HepG2 (cell line): Measurements from ENCODE around the gene CES3. TPM values are rescaled to one million over a fixed set of nuclear protein-coding genes. Genes with fewer than 3 reads are reported as not detected.
A peak's percentile ranks its signal among the peaks of the same experiment; 100 is the strongest.

Experiments used
- E2F5 ChIP-seq: sonication (generic); formaldehyde crosslinking; conservative IDR thresholded peaks from 2 replicates; pipeline ENCODE4 v1.4.0; 2020; ENCODE audit warnings: missing genetic modification reagents
- ELF3 ChIP-seq: IDR thresholded peaks from 2 replicates; pipeline ENCODE4 v1.6.1; 2016; ENCODE audit warnings: missing genetic modification reagents, missing compliant biosample characterization
- ERF ChIP-seq: IDR thresholded peaks from 2 replicates; pipeline ENCODE4 v1.6.1; 2018; ENCODE audit warnings: missing biosample characterization, missing genetic modification reagents
- ETV5 ChIP-seq: IDR thresholded peaks from 2 replicates; pipeline ENCODE4 v1.6.1; 2018; ENCODE audit warnings: missing biosample characterization, missing genetic modification reagents, inconsistent platforms, borderline replicate concordance
- FOXJ3 ChIP-seq: sonication (generic); formaldehyde crosslinking; IDR thresholded peaks from 2 replicates; pipeline ENCODE4 v1.4.0; 2020; ENCODE audit warnings: missing genetic modification reagents, mild to moderate bottlenecking, borderline replicate concordance
- HDAC1 ChIP-seq: sonication (generic); formaldehyde crosslinking; IDR thresholded peaks from 2 replicates; pipeline ENCODE4 v1.5.1; 2020; ENCODE audit warnings: mild to moderate bottlenecking, missing genetic modification reagents
- HDAC2 ChIP-seq: sonication (generic); formaldehyde crosslinking; IDR thresholded peaks from 2 replicates; pipeline ENCODE4 v1.4.0; 2020; ENCODE audit warnings: missing genetic modification reagents
- HNF4A ChIP-seq: sonication (generic); formaldehyde crosslinking; IDR thresholded peaks from 2 replicates; pipeline ENCODE4 v1.4.0; 2020; ENCODE audit warnings: missing genetic modification reagents
- MAFF ChIP-seq: IDR thresholded peaks from 2 replicates; pipeline ENCODE4 v1.6.1; 2011; ENCODE audit warnings: low read depth, low read length, improper control_type of control experiment
- MED1 ChIP-seq: sonication (generic); formaldehyde crosslinking; IDR thresholded peaks from 2 replicates; pipeline ENCODE4 v1.4.0; 2020; ENCODE audit warnings: missing genetic modification reagents
- NBN ChIP-seq: fragments of 450-650 bp; conservative IDR thresholded peaks from 2 replicates; pipeline ENCODE4 v1.6.1; 2017
- PATZ1 ChIP-seq: sonication (generic); formaldehyde crosslinking; IDR thresholded peaks from 2 replicates; pipeline ENCODE4 v1.4.0; 2020; ENCODE audit warnings: missing genetic modification reagents
- RBAK ChIP-seq: sonication (generic); formaldehyde crosslinking; IDR thresholded peaks from 2 replicates; pipeline ENCODE4 v1.5.1; 2020; ENCODE audit warnings: mild to moderate bottlenecking, missing genetic modification reagents
- SALL1 ChIP-seq: sonication (generic); formaldehyde crosslinking; IDR thresholded peaks from 2 replicates; pipeline ENCODE4 v1.8.0; 2022; ENCODE audit warnings: mild to moderate bottlenecking, missing genetic modification reagents
- SSRP1 ChIP-seq: IDR thresholded peaks from 2 replicates; pipeline ENCODE4 v1.6.1; 2016; ENCODE audit warnings: control low read depth
- TCF7L2 ChIP-seq: IDR thresholded peaks from 2 replicates; pipeline ENCODE4 v1.6.1; 2011; ENCODE audit warnings: mild to moderate bottlenecking, low read depth, low read length, moderate library complexity
- TERF1 ChIP-seq: sonication (generic); formaldehyde crosslinking; IDR thresholded peaks from 2 replicates; pipeline ENCODE4 v1.8.0; 2022; ENCODE audit warnings: mild to moderate bottlenecking, missing genetic modification reagents, moderate library complexity
- YEATS4 ChIP-seq: sonication (generic); formaldehyde crosslinking; IDR thresholded peaks from 2 replicates; pipeline ENCODE4 v1.4.0; 2020; ENCODE audit warnings: missing genetic modification reagents, borderline replicate concordance
- ZNF256 ChIP-seq: sonication (generic); formaldehyde crosslinking; conservative IDR thresholded peaks from 2 replicates; pipeline ENCODE4 v1.4.0; 2020; ENCODE audit warnings: missing genetic modification reagents
- ZNF83 ChIP-seq: sonication (generic); formaldehyde crosslinking; IDR thresholded peaks from 2 replicates; pipeline ENCODE4 v1.4.0; 2020; ENCODE audit warnings: missing genetic modification reagents, mild to moderate bottlenecking, borderline replicate concordance
- polyA plus RNA-seq, 8 experiments: library from polyadenylated mRNA; depleted of rRNA in 3 of 8; stranded (reverse) in 7 of 8; unstranded in 1 of 8; fragments of >200 nt; fragmentation: Illumina TruSeq in 4 of 8; extraction: Trizol in 4 of 8; gene quantifications; 2 replicates each; pipeline versions ENCODE4 v1.2.1 to v1.2.3, GENCODE V29; 2011 to 2016; ENCODE audit warnings: low read depth in 4 of 8, missing spikeins in 1 of 8, mixed read lengths in 1 of 8; ENCODE audit not compliant: insufficient read depth in 1 of 8
- total RNA-seq, 5 experiments: library from RNA; depleted of rRNA; stranded (reverse); fragments of >200 nt; fragmentation: Illumina TruSeq; extraction: Trizol; gene quantifications; 2 replicates each; pipeline ENCODE4 v1.2.3, GENCODE V29; 2016; ENCODE audit warnings: low read depth in 1 of 5
- TF ChIP-seq, protein P1 (sequence below): sonication (generic); formaldehyde crosslinking; IDR thresholded peaks from 2 replicates; pipeline ENCODE4 v1.4.0; 2020; ENCODE audit warnings: missing genetic modification reagents
- TF ChIP-seq, protein P2 (sequence below): sonication (generic); formaldehyde crosslinking; IDR thresholded peaks from 2 replicates; pipeline ENCODE4 v1.8.1; 2023; ENCODE audit warnings: mild to moderate bottlenecking, moderate library complexity, missing genetic modification reagents

The CES3 gene
- total and polyA plus RNA-seq, 2 of the 13 experiments (the other 11 are each of a cell fraction or from before 2014, with no cell fraction given) = 6.6 to 17.4 TPM

DNA sequence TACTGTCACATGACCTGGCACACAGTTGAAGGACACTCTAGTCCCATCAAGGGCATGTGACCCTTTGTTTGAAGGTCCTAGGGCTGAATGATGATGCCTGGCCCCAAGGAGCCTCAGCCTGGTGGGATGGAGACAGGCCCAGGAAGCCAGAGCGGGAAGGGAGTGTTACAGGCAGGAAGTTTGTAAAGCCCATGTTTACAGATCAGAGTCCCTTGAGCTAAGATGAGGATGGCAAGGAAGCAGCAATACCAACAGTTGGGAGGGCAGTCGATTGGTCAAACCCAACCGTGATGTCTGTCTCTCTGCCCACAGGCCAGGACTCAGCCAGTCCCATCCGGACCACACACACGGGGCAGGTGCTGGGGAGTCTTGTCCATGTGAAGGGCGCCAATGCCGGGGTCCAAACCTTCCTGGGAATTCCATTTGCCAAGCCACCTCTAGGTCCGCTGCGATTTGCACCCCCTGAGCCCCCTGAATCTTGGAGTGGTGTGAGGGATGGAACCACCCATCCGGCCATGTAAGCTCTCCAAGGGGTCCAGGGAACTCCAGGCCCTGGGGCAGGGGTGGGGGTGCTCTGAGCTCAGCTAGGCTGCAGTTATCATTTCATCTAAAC, 23.2 kb upstream of the CES3 start (continued):
- TF ChIP-seq HDAC1 (CRISPR knock-in tag) (0 out of 2 replicates have a peak, but pooled peaks have one; percentile 6), MED1 (CRISPR knock-in tag) (0 out of 2 replicates have a peak, but pooled peaks have one; percentile 10), HNF4A (peak; percentile 76), ELF3 (0 out of 2 replicates have a peak, but pooled peaks have one; percentile 45), ZNF256 (no peak), NBN (no peak), E2F5 (CRISPR knock-in tag) (no peak), SSRP1 (CRISPR knock-in tag) (0 out of 2 replicates have a peak, but pooled peaks have one; percentile 26), HDAC2 (CRISPR knock-in tag) (peak; percentile 38; the same call in 1 of the 2 replicates), ERF (no peak), TCF7L2 (no peak), FOXJ3 (CRISPR knock-in tag) (no peak), MAFF (no peak), TERF1 (no peak), RBAK (no peak), ETV5 (CRISPR knock-in tag) (peak; percentile 73; the same call in 1 of the 2 replicates), PATZ1 (CRISPR knock-in tag) (0 out of 2 replicates have a peak, but pooled peaks have one; percentile 16), YEATS4 (CRISPR knock-in tag) (no peak), SALL1 (CRISPR knock-in tag) (peak; percentile 9; the same call in 1 of the 2 replicates), ZNF83 (CRISPR knock-in tag) (0 out of 2 replicates have a peak, but pooled peaks have one; percentile 39)
- TF ChIP-seq, protein P1, sequence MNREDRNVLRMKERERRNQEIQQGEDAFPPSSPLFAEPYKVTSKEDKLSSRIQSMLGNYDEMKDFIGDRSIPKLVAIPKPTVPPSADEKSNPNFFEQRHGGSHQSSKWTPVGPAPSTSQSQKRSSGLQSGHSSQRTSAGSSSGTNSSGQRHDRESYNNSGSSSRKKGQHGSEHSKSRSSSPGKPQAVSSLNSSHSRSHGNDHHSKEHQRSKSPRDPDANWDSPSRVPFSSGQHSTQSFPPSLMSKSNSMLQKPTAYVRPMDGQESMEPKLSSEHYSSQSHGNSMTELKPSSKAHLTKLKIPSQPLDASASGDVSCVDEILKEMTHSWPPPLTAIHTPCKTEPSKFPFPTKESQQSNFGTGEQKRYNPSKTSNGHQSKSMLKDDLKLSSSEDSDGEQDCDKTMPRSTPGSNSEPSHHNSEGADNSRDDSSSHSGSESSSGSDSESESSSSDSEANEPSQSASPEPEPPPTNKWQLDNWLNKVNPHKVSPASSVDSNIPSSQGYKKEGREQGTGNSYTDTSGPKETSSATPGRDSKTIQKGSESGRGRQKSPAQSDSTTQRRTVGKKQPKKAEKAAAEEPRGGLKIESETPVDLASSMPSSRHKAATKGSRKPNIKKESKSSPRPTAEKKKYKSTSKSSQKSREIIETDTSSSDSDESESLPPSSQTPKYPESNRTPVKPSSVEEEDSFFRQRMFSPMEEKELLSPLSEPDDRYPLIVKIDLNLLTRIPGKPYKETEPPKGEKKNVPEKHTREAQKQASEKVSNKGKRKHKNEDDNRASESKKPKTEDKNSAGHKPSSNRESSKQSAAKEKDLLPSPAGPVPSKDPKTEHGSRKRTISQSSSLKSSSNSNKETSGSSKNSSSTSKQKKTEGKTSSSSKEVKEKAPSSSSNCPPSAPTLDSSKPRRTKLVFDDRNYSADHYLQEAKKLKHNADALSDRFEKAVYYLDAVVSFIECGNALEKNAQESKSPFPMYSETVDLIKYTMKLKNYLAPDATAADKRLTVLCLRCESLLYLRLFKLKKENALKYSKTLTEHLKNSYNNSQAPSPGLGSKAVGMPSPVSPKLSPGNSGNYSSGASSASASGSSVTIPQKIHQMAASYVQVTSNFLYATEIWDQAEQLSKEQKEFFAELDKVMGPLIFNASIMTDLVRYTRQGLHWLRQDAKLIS (CRISPR knock-in tag) = no peak
- TF ChIP-seq, protein P2, sequence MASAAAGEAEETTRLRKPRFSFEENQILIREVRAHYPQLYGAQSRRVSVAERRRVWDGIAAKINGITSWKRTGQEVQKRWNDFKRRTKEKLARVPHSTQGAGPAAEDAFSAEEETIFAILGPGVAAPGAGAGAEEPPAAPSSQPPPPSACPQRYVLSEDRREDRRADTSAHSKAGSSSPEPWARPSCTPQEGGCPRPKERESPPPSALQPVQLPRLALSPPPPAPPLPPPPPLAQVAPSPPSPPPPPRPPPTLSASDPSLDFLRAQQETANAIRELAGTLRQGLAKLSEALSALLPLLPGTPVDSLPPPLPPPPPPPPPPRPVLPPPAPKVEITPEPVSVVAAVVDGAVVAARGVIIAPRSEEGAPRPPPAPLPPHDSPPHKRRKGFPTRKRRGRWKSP = no peak
